ENCODE data around the gene SH2D4B.
A peak's percentile ranks its signal among the peaks of the same experiment; 100 is the strongest.

SH2D4B gene

DNA sequence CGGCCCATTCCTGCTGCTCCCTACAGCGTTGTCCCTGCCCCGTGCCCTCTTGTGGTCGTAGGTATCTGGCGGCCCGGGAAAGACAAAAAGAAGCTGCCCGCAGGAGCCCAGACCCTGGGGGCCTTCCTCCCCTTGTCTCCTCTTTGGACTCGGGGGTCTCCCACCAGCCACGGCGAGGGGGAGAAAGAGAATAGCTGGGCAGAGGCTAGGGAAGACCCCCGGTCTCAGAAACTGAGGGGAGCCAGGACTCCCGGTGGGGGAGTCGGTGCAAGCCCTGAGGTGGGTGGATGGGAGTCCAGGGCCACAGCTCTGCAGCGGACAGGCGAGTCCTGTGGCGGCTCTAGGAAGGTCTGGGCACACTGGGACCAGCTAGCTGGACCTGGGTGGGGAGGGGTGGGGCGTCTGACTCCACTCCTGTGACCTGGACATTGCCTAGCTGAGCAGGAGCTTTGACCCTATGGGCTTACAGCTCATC lies 1.3 kb upstream of the SH2D4B start:
- H3K4me3 ChIP-seq (ENCODE audit: low read length in 2 of 2), result peak overlapping the region; percentile 72 to 76
- peak overlapping the region; percentile 60 to 66 for H3K9ac ChIP-seq (ENCODE audit: low read depth in 1 of 2, low read length in 2 of 2)
- no peaks in the 10 kb centered on the region for H3K36me3 ChIP-seq (ENCODE audit: control insufficient read depth in 2 of 2, insufficient read depth in 2 of 2, low read length in 2 of 2)
- H3K27ac ChIP-seq (ENCODE audit: low read depth in 2 of 2, low read length in 2 of 2), result peak overlapping the region in 1 of 2 donors; percentile 56
- H3K4me1 ChIP-seq (ENCODE audit: control insufficient read depth in 2 of 2, insufficient read depth in 2 of 2, low read length in 2 of 2), result peaks cover 2 to 9% of the 10 kb centered on the region in 2 donors
- H3K27me3 ChIP-seq (ENCODE audit: control insufficient read depth in 2 of 2, insufficient read depth in 2 of 2, low read length in 2 of 2), result no peaks in the 10 kb centered on the region
- H3K9me3 ChIP-seq (ENCODE audit: control insufficient read depth in 2 of 2, low read length in 2 of 2), result no peaks in the 10 kb centered on the region

DNA sequence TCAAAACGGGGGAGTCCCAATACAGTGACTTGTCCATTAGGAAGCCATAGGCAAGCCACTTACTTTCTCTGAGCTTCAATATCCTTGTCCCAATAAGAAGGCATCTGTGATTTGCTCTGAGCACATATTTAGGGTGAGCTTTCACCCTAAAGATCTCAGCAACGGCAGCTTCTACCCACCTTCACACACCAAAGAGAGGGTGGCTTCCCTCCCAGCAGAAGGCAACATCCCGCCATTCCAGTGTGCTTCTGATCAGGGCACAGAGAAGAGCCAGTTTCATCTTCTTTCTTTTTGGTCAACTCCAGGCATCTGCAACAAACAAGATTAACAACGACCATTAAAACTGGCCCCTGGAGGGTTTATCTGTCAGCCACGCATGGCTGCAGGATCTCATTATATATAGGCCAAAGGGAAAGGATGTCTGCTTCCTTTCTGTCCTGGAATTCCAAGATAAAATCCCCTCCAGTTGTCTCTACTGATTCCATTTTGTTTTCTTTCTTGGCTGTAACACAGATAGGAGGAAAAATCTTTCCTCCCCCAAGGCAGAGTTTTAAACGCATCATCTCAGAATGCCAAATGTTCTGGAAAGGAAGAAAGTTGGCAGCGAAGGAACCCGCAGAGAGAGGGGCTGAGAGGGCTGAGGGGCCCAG lies 491 bp upstream of the SH2D4B start:
- Histone ChIP-seq H3K27me3 (ENCODE audit: control insufficient read depth in 2 of 2, insufficient read depth in 2 of 2, low read length in 2 of 2) (no peaks in the 10 kb centered on the region), H3K9me3 (ENCODE audit: control insufficient read depth in 2 of 2, low read length in 2 of 2) (no peaks in the 10 kb centered on the region), H3K4me1 (ENCODE audit: control insufficient read depth in 2 of 2, insufficient read depth in 2 of 2, low read length in 2 of 2) (peaks cover 2 to 9% of the 10 kb centered on the region in 2 donors), H3K36me3 (ENCODE audit: control insufficient read depth in 2 of 2, insufficient read depth in 2 of 2, low read length in 2 of 2) (no peaks in the 10 kb centered on the region), H3K9ac (ENCODE audit: low read depth in 1 of 2, low read length in 2 of 2) (no peak overlapping the region), H3K27ac (ENCODE audit: low read depth in 2 of 2, low read length in 2 of 2) (no peak overlapping the region), H3K4me3 (ENCODE audit: low read length in 2 of 2) (no peak overlapping the region)

DNA sequence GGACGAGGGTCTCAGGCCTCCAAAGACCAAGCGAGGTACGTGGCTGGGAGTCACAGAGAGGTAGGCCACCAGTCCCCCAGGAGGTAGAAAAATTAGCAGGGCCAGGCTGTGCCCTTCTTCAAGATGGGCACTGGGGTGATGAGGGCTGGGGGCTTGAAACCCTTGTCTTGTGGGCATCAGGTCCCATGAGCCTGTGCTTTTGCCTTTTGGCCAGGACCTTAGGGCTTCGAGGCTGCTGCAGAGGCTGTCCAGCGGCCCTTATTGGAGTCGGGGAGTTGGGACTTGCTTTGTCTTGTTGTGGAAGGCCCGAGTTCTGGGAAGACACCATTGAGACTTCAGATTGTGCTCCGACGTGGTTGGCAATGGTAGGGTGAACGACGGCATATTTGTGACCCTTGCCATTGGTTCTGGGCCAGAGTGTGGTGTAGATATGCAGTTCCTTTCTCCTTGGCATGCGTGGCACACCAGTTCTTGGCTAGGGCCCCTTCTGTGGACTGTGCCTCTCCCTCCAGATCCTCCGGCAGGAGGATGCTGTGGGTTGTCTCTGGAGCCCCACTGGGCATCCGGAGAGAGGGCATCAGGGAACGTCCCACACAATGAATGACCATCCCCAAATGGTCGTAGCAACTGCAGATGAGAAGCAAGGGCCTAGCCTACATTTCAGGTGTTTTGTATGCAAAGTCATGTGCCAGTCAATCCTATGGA lies 931 bp downstream of the SH2D4B start:
- Histone ChIP-seq H3K9me3 (ENCODE audit: control insufficient read depth in 2 of 2, low read length in 2 of 2) (no peaks in the 10 kb centered on the region), H3K27me3 (ENCODE audit: control insufficient read depth in 2 of 2, insufficient read depth in 2 of 2, low read length in 2 of 2) (no peaks in the 10 kb centered on the region), H3K27ac (ENCODE audit: low read depth in 2 of 2, low read length in 2 of 2) (no peak overlapping the region), H3K9ac (ENCODE audit: low read depth in 1 of 2, low read length in 2 of 2) (no peak overlapping the region), H3K4me3 (ENCODE audit: low read length in 2 of 2) (no peak overlapping the region), H3K4me1 (ENCODE audit: control insufficient read depth in 2 of 2, insufficient read depth in 2 of 2, low read length in 2 of 2) (peaks cover 2 to 9% of the 10 kb centered on the region in 2 donors), H3K36me3 (ENCODE audit: control insufficient read depth in 2 of 2, insufficient read depth in 2 of 2, low read length in 2 of 2) (no peaks in the 10 kb centered on the region)

DNA sequence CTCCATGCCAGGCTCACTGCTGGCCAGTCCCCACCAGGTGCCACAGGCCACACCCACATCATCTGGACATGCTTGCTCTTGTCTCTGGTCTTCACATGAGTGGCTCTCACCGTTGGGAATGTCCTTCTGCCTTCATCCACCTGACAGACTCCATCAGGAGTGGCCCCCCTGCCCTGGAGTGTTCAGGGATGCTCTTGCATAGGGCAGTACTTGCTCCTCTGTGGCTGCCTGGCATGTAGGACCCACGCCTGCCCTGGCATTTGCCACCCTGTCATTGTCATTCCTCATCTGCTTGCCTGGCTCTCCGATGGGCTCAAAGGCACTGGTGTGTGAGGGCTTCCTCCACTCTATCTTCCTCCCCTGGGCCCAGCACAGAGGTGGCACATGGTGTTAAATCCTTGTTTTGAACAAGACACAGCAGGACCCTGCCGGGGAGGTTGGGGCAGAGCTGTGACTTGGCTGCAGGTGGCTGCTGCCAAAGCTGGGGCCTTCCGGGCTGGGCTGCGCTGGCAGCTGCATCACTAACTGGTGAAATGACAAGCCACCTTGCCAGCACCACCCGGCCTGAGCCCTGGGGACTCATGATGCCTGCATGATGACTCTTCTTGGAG lies 1.8 kb downstream of the SH2D4B start:
- H3K27me3 ChIP-seq (ENCODE audit: control insufficient read depth in 2 of 2, insufficient read depth in 2 of 2, low read length in 2 of 2), result no peaks in the 10 kb centered on the region
- H3K9me3 ChIP-seq (ENCODE audit: control insufficient read depth in 2 of 2, low read length in 2 of 2), result no peaks in the 10 kb centered on the region
- no peak overlapping the region for H3K27ac ChIP-seq (ENCODE audit: low read depth in 2 of 2, low read length in 2 of 2)
- no peak overlapping the region for H3K4me3 ChIP-seq (ENCODE audit: low read length in 2 of 2)
- H3K4me1 ChIP-seq (ENCODE audit: control insufficient read depth in 2 of 2, insufficient read depth in 2 of 2, low read length in 2 of 2), result peaks cover 2 to 9% of the 10 kb centered on the region in 2 donors
- H3K9ac ChIP-seq (ENCODE audit: low read depth in 1 of 2, low read length in 2 of 2), result no peak overlapping the region
- H3K36me3 ChIP-seq (ENCODE audit: control insufficient read depth in 2 of 2, insufficient read depth in 2 of 2, low read length in 2 of 2), result no peaks in the 10 kb centered on the region

DNA sequence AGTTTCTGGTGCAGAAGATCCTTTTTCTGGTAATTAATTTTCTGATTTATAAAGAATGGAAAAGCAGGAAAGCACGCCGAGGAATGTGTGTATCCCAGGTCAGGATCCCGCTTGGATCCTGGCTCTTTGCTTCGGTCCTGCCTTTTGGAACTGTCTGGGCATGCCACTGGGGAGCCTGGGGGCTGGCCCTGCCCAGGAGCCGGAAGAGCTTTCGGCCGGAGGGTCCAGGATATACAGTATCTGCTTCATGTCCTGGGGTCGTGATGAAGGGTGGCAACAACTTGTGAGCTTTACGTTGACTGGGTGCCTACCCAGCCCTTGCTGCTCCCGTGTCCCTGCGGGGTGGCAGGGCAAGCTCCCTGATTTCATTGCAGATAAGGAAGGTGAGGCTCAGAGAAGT lies 2.4 kb downstream of the SH2D4B start:
- H3K9ac ChIP-seq (ENCODE audit: low read depth in 1 of 2, low read length in 2 of 2), result no peak overlapping the region
- H3K4me1 ChIP-seq (ENCODE audit: control insufficient read depth in 2 of 2, insufficient read depth in 2 of 2, low read length in 2 of 2), result peaks cover 2 to 9% of the 10 kb centered on the region in 2 donors
- H3K9me3 ChIP-seq (ENCODE audit: control insufficient read depth in 2 of 2, low read length in 2 of 2), result no peaks in the 10 kb centered on the region
- no peaks in the 10 kb centered on the region for H3K36me3 ChIP-seq (ENCODE audit: control insufficient read depth in 2 of 2, insufficient read depth in 2 of 2, low read length in 2 of 2)
- H3K27ac ChIP-seq (ENCODE audit: low read depth in 2 of 2, low read length in 2 of 2), result no peak overlapping the region
- no peaks in the 10 kb centered on the region for H3K27me3 ChIP-seq (ENCODE audit: control insufficient read depth in 2 of 2, insufficient read depth in 2 of 2, low read length in 2 of 2)
- no peak overlapping the region for H3K4me3 ChIP-seq (ENCODE audit: low read length in 2 of 2)

DNA sequence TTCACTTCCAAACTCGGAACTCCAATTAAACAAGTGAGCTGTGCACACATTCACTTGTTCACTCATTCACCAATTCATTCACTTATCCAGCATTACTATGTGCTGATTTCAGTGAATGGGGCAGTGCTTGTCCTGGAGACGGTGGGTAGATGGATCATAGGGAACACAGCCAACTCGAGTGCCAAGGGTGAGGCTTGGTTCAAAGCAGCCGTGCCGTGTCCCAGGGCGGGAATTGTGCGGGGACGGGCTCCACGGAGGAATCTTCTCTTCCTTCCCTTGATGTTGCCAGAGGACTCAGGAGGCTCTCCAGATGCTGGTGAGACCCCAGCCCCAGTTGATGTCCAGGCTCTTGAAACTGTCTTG lies 2.9 kb downstream of the SH2D4B start:
- Histone ChIP-seq H3K4me3 (ENCODE audit: low read length in 2 of 2) (peak overlapping the region; percentile 42 to 52), H3K36me3 (ENCODE audit: control insufficient read depth in 2 of 2, insufficient read depth in 2 of 2, low read length in 2 of 2) (no peaks in the 10 kb centered on the region), H3K27me3 (ENCODE audit: control insufficient read depth in 2 of 2, insufficient read depth in 2 of 2, low read length in 2 of 2) (no peaks in the 10 kb centered on the region), H3K4me1 (ENCODE audit: control insufficient read depth in 2 of 2, insufficient read depth in 2 of 2, low read length in 2 of 2) (peaks cover 2 to 6% of the 10 kb centered on the region in 2 donors), H3K9me3 (ENCODE audit: control insufficient read depth in 2 of 2, low read length in 2 of 2) (no peaks in the 10 kb centered on the region), H3K27ac (ENCODE audit: low read depth in 2 of 2, low read length in 2 of 2) (no peak overlapping the region), H3K9ac (ENCODE audit: low read depth in 1 of 2, low read length in 2 of 2) (no peak overlapping the region)

DNA sequence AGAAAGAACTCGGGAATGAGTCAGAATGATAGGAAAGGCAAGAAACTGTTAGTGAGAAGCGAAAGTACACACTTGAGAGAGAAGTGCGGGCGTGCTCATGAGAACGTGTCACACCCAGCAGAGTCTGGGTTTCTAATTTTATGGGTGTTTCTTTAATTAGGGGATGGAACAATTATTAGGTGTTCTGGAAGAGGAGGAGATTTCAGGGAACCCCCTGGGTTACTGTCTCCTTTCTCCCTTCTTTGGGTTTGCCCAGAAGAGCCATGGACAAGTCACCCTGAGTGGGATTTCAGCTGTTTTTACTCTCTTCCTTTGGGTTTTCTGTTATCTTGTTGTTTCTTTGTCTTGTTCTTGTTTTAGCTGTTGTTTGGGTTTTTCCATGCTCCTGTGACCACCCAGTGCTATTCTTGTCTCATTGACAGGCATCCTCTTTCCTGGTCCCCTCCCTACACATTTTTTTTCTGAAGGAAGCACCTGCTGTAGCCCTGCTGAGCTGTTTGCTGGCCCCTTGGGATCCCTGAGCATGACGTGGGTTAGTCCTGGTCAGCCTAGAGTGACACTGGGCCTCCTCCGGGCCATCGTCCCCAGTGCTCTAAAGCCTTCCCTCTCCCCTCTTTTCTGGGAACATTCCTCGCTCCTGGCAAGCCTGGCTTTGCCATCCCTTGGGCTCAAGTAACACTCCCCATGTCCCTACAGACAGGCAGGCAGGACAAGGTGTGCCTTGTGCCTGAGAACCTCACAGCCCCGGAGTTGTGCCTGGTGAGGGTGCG lies 3.5 kb downstream of the SH2D4B start:
- Histone ChIP-seq H3K27ac (ENCODE audit: low read depth in 2 of 2, low read length in 2 of 2) (no peak overlapping the region), H3K9ac (ENCODE audit: low read depth in 1 of 2, low read length in 2 of 2) (no peak overlapping the region), H3K36me3 (ENCODE audit: control insufficient read depth in 2 of 2, insufficient read depth in 2 of 2, low read length in 2 of 2) (no peaks in the 10 kb centered on the region), H3K4me3 (ENCODE audit: low read length in 2 of 2) (peak overlapping the region; percentile 42 to 52), H3K27me3 (ENCODE audit: control insufficient read depth in 2 of 2, insufficient read depth in 2 of 2, low read length in 2 of 2) (no peaks in the 10 kb centered on the region), H3K4me1 (ENCODE audit: control insufficient read depth in 2 of 2, insufficient read depth in 2 of 2, low read length in 2 of 2) (peaks cover 2 to 6% of the 10 kb centered on the region in 2 donors), H3K9me3 (ENCODE audit: control insufficient read depth in 2 of 2, low read length in 2 of 2) (no peaks in the 10 kb centered on the region)

DNA sequence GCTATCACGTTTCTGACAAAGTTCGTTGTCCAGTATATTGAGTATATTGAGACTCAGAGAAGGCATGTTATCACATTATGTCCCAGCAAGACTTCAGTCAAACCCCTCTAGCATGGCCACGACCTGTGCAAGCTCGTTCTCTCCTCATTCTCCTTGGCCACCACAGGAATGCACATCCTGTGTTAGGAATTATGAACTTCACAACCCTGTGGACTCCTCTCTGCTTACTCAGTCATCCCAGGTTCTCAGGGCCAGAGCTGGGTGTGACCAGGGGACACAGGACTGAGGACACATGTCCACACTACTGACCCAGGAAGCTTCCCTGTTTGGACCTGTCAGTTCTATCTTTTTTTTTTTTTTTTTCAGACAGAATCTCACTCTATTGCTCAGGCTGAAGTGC lies 4.4 kb downstream of the SH2D4B start:
- H3K27ac ChIP-seq (ENCODE audit: low read depth in 2 of 2, low read length in 2 of 2), result no peak overlapping the region
- H3K9ac ChIP-seq (ENCODE audit: low read depth in 1 of 2, low read length in 2 of 2), result no peak overlapping the region
- no peaks in the 10 kb centered on the region for H3K36me3 ChIP-seq (ENCODE audit: control insufficient read depth in 2 of 2, insufficient read depth in 2 of 2, low read length in 2 of 2)
- no peaks in the 10 kb centered on the region for H3K27me3 ChIP-seq (ENCODE audit: control insufficient read depth in 2 of 2, insufficient read depth in 2 of 2, low read length in 2 of 2)
- no peaks in the 10 kb centered on the region for H3K9me3 ChIP-seq (ENCODE audit: control insufficient read depth in 2 of 2, low read length in 2 of 2)
- peaks cover 0 to 6% of the 10 kb centered on the region in 2 donors for H3K4me1 ChIP-seq (ENCODE audit: control insufficient read depth in 2 of 2, insufficient read depth in 2 of 2, low read length in 2 of 2)
- no peak overlapping the region for H3K4me3 ChIP-seq (ENCODE audit: low read length in 2 of 2)

DNA sequence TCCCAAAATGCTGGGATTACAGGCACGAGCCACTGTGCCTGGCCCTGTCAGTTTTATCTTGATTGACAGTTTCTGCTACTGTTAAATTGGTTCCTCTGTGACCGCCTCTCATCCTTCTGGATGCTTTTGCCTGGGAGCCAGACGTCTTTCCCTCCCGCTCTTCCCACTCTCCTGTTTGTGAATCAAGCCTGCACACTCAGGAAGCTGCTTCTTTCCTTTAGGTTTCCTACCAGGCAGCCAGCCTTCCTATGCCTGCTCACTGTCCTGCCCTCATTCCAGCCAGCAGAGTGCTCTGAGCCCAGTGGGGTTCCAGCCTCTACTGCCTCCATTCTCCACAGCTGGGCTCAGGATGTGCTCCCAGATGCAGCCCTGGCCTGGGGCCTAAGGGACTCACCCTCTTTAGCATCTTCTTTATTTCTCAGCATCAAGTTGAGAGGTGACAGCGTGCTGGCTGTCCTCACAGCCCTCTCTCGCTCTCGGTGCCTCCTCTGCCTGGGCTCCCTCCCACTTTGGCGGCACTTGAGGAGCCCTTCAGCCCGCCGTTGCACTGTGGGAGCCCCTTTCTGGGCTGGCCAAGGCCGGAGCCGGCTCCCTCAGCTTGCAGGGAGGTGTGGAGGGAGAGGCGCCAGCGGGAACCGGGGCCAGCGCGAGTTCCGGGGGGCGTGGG lies 5.1 kb downstream of the SH2D4B start:
- H3K4me1 ChIP-seq (ENCODE audit: control insufficient read depth in 2 of 2, insufficient read depth in 2 of 2, low read length in 2 of 2), result peaks cover 0 to 6% of the 10 kb centered on the region in 2 donors
- no peak overlapping the region for H3K4me3 ChIP-seq (ENCODE audit: low read length in 2 of 2)
- H3K27ac ChIP-seq (ENCODE audit: low read depth in 2 of 2, low read length in 2 of 2), result no peak overlapping the region

More for the DNA sequence above, 5.1 kb downstream of the SH2D4B start:
- Histone ChIP-seq H3K27me3 (ENCODE audit: control insufficient read depth in 2 of 2, insufficient read depth in 2 of 2, low read length in 2 of 2) (no peaks in the 10 kb centered on the region), H3K9me3 (ENCODE audit: control insufficient read depth in 2 of 2, low read length in 2 of 2) (no peaks in the 10 kb centered on the region), H3K9ac (ENCODE audit: low read depth in 1 of 2, low read length in 2 of 2) (no peak overlapping the region), H3K36me3 (ENCODE audit: control insufficient read depth in 2 of 2, insufficient read depth in 2 of 2, low read length in 2 of 2) (no peaks in the 10 kb centered on the region)
